TTC549 (cell line): ENCODE measurements around the gene ZDHHC14.

Experiments
- FAIRE-seq: peaks from 2 replicates; lab custom pipeline; 2012; peaks lifted over from hg19 to GRCh38; lab: Jason Lieb, UNC

The ZDHHC14 gene

DNA sequence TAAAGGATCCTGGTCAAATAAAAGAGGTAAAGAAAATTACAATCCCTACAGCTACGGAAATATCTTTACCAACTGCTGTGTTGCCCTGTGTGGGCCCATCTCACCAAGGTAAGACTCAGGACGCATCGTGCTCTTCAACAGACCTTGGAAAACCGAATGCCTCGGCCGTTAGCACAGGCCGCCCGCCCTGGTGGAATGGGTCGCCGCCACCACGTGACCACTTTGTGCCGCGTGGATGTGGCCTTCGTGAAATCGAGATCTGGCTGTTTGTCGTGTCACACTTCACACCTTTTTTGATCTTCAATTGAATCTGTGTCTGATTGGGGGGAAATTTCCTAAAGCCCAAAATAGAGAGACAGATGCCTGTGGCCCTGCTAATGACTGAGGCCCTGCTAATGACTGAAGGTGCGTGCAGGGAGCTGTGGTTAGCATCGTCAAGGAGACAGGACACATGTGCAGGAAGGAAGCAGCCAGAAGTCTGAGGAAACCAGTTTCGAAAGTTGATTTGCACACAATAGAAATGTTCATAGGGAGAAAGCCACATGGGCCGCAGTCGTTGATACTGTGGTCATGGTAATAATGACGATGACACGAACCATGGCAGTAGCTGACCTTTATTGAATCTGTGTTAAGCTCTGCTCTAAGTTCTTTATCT, 266.4 kb downstream of the ZDHHC14 start:
- no peak for FAIRE-seq

DNA sequence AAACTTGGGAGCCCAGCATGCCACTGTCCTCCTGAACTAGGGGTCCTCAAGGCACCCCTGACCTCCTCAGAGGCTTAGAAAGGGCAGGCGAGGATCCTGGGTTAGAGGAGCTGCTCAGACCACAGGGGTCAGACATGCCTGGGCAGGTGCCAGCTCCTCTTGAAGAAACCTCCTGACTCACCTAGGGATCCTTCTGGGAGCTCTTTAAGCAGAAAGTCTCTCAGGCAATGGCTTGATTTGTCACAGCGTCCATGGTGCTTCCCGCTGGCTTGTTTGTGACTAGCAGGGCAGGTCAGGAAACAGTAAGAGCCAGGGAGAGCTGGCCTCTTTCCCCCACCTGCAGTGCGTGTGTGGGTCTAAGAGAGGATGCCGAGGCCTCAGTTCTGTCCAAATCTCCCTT, 267.6 kb downstream of the ZDHHC14 start:
- FAIRE-seq, result no peak

DNA sequence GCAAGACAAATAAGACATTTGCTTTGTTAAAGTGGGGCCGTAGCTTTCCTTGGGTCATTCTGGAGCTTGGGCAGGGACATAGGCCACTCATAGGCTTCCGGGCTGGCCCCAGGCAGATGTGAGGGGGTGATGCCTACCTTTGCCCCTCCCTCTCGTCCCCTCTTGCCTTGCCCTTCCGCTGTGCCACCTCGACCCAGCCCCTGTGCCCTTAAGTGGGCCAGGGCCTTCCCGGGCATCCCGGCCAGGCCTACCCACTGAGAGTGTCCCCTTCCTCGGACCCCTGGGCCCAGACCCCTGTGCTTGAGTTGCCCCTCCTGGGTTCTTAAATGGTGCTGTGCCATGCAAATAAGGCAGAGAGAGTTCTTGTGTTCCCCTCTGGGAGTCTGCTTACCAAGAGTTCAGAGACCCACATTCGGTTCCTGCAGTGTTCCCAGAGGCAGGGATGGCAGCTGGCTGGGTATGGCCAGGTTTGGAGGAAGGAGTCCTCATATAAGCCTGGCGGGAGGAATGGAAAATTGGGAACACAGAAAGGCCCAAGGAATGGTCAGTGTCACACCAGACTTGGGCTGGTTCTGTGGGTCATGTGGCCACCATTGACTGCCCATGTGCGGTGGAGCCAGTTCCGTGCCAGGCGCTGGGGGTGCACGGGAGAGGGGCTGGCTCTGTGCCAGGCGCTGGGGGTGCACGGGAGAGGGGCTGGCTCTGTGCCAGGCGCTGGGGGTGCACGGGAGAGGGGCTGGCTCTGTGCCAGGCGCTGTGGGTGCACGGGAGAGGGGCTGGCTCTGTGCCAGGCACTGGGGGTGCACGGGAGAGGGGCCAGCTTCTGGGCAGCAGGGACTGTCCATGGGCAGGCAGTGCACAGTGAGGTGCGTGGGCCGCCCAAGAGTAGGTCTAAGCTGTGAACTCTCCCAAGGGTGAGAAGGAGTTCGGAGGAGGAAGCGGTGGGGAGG, 268.6 kb downstream of the ZDHHC14 start:
- no peak for FAIRE-seq

DNA sequence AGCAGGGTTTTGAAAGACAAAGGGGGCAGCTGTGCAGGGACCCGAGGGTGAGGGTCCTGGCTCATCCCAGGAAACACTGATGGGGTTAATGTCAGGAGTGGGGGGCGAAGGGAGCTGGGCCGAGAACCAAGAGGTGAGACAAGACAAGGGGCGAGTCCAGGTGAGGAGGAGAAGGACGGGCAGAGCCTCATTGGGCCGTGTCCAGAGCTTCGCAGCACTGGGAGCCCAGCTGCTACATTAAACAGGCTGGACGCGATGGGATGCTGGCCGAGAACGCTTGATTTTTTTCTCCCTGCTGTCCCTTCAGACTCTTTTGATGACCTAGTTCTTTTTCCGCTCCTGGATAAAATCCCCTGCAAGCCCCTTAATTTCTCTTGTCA, 269.3 kb downstream of the ZDHHC14 start:
- FAIRE-seq, result no peak

DNA sequence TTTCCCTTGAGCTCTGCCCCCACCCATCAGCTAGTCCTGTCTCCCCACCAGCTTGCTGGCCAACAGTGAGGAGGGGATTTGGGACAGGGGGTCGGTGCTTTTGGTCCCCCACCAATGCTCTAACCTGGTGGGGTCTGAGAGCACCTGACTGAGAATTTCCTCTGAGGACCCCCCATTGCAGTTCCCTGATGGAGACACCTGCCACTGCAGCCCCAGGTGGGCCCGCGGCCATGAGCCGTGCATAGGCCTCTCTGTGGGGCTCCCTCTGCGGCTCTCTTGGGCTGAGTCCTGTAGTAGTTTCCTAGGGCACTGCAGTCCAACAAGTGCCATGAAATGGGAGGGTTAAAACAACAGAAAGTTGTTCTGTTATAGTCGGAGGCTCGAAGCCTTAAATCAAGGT, 269.8 kb downstream of the ZDHHC14 start:
- no peak for FAIRE-seq

DNA sequence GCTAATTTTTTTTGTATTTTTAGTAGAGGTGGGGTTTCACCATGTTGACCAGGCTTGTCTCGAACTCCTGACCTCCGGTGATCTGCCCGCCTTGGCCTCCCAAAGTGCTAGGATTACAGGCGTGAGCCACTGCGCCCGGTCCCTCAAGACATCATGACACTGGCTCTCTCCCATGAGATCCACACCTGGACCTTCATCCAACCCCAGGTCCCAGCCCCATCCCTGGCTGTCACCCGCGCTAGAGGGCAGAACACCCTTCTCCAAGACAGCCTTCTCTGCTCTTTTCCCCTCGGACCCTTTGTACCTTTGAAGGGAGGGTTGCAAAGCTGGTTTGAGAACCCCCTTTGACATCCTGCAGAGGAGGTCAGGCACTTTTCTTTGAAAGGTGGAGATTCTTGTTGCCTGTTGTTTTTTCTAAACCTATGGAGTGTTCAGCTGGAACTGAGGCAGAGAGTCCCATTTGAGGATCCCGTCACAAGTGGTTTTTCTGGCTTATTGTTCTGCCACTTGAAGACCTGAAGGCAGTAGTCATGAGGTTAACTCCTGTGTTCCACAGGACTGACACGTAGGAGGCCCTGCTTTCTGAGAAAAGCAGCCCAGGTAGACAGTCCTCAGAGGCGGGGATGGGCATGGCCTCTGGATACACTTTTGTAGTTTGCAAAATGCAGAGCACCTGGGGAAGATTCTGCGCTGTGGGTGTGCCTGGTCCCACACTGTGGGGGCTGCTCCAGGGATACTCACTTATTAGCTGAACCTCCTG, 270.9 kb downstream of the ZDHHC14 start:
- FAIRE-seq, result no peak

DNA sequence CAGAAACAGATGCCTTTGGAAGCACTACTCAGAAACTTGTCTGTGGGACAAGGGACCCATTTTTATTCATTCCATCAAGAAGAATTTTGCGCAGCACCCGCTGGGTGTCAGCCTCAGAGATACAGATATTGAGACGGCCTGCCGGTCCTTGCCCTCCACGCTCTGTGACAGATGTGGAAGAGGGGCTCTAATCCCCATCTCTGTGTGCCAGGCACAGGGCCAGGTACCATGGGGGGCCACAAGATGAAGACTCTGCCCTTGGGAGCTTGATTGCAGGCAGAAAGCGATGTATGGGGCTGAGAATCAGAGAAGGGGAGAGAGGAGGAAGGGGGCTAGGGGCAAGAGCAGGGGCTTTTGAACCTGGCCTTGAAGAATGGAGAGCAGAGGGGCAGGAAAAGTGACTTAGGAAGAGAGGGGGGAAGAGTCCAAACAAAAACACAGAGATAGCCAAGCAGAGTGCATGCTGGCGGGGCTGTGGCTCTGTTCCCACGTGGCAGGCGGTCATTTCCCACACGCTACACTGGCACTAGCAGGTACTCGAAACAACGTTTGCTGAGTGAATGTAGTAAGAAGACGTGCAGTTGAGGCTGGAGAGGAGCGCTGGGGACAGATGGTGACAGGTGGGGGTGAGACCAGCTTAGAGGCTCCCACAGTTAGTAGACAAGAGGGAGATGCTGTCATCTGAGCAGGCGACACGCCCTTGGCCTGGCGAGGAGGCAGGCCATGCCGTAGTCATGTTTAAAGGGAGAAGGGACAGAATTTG, 271.8 kb downstream of the ZDHHC14 start:
- FAIRE-seq, result no peak

DNA sequence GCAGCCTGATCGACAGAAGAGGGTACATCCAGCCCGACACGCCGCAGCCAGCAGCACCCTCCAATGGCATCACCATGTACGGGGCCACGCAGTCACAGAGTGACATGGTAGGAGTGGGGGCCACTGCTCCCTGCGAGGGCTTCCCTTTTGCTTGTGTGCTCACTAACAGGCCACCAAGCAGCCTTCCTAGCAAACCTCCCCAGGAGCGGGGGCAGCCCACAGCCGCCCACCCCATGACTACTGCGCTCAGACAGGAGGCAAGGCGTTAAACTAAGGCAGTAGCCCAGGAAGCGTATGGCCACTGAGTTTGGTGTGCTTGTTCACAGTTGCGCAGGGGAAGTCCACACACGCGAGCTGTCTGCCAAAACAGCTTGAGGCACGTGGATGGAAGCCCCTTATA, 272.5 kb downstream of the ZDHHC14 start:
- no peak for FAIRE-seq

DNA sequence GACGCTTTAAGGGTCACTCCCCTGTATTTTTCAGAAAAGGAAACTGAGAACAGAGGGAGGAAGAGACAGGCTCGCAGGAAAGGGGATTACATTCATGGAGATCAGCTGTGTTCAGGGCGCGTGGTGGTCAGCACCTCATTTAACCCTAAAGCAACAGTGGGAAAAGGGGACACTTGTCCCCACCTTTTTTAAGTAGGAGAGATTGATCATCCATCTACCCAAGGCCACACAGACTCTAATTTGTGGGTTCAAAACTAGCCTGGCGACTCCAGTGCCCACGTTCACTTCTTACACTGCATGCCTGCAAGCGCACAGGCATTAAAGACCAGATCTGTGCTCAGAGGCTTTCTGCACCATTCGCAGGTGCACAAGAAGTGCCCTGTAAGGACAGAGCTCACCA, 274.1 kb downstream of the ZDHHC14 start:
- no peak for FAIRE-seq

DNA sequence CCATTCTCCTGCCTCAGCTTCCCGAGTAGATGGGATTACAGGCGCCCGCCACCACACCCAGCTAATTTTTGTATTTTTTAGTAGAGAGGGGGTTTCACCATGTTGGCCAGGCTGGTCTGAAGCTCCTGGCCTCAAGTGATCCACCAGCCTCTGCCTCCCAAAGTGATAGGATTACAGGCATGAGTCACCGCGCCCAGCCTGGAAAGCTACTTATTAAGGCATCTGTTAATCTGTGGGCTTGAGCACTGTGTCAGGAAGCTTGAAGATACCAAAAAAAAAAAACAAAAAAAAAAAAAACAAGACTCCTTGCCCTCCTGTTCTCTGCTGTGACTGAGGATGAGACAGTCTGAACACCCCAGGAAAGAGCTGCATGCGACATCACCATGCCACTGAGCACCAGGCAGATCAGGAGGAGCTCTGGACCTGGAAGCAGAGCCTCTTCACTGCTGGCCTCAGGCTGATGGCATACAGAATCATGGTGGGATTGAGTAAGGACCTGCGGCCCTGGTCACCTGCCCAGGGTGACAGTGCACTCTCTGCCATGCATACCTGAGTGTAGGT, 275.5 kb downstream of the ZDHHC14 start:
- no peak for FAIRE-seq

DNA sequence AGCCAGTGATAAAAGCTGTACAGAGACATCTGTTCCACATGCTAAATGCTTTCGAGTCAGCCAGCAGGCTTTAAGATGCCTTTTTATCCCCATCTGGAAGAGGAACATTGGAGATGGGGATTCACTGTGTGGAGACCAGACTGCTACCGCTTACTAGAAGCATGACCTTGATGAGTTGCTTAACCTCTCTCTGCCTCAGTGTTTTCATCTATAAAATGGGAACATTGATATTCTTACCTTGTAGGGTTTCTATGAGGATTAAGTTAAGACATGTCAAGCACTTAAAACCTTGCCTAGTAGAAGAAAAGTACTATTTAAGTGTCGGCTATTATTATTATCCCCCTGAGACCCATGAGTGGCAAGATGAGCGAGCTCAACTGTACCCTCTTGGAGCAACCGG, 276.8 kb downstream of the ZDHHC14 start:
- FAIRE-seq, result no peak

DNA sequence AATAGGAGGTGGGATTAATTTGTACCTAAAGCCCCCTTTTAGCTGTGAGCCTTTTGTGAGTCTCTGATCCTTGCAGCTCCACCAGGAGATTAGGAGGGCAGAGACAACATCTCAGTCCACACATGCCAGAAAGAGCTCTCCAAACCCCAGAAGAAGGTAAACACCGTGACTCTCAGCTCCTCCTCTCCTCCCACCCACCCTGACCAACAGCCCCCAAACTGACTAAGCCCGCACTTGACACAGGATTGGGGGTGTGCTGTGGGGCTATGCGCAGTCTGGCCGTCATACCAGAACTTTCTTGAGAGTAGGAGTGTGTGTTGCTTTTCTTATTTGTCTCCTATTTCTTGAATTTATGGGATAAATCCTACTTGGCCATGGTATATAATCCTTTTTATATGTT, 277.3 kb downstream of the ZDHHC14 start:
- no peak for FAIRE-seq

DNA sequence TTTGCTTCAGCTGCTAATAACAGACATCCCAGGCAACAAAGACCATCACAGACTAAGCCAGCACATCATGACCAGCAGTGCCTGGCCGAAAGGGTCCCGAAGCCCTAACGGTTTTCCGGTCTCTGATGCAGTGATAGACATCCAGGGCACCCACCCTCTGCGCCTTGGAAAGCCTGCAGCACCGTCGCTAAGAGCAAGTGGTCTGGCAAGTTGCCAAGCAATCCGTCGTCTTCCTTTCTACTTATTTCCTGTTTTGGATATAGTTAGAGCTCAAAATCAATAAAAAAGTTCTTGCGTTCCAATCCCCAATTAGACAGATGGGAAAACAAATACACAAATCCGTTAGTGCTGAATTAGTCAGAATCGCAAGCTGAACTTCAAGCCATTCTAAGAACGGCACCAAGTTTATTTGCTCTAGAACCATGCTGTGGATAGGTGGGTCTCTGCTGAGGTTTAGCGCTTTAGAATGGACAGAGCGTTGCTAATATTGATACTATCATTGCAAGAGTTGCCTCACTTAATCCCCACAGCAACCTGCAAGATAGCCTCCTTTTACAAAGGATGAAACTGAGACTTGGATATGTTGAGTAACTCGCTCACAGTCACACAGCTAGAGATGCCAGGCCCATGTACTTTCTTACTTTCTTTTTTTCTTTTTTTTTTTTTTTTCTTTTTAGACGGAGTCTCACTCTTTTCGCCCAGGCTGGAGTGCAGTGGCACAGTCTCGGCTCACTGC, 278.7 kb downstream of the ZDHHC14 start:
- FAIRE-seq, result no peak

DNA sequence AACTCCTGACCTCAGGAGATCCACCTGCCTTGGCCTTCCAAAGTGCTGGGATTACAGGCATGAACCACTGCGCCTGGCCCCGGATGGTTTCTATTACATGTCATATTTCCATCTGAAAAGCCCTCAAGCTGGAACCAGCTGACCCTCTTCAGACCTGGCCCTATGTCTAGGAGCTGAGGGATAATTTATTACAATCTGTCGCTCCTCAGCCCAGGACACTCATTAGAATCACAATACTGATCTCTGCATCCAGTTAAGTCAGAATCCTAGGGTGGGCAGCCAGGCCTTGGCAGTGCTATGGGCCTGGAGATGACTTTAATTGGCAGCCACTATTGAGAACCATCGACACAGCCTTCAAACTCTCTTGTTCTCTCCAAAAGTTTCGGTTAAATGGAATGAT, 279.4 kb downstream of the ZDHHC14 start:
- FAIRE-seq, result no peak

DNA sequence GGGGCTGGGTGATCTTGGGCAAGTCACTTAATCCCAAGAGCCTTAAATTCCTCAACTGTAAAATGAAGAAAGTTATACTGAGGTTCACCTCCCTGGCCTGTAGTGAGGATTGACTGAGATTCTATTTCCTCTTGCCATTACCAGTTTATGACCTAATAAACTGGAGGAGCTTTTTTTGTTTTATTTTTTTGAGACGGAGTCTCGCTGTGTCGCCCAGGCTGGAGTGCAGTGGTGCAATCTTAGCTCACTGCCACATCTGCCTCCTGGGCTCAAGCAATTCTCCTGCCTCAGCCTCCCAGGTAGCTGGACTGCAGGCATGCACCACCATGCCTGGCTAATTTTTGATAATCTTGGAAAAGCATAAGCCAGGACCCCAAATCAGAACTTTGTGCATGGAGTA, 280.7 kb downstream of the ZDHHC14 start:
- no peak for FAIRE-seq

DNA sequence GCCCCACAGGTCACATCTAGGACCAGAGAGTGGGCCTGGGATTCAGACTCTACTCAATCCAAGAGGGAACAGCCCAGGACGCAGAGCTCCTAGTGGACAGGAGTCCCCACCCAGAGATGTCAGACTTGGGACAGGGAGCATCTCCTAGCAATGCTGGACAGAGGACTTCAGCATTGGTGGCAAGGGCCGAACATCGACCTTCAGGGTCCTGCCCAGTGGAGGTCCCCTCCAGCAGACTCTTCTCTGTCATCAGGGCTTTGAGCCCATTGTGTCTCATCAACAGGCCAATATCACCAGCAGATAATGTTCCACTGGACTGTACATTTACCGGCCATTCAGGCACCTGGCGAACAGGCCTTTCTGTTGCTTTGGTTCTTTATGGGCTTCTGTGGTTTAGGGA, 282.3 kb downstream of the ZDHHC14 start:
- FAIRE-seq, result no peak

DNA sequence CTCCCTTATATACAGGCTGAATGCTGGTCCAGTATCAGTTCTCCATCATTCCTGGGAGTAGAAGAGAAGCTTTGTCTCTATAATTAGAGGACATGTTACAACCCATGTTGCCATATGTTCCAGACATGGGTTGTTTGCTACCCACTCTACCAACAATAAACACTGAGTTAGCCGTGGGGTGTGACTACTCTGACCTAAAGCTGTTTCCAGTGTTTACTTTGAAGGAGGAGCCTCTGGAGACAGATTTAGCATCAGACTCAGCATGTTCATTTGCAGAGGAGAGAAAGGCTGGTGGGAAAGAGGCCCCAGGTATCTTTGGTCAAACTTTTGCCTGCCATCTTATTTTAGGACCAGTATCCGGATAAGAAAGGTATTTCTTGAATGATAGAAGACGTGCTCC, 284.2 kb downstream of the ZDHHC14 start:
- no peak for FAIRE-seq

DNA sequence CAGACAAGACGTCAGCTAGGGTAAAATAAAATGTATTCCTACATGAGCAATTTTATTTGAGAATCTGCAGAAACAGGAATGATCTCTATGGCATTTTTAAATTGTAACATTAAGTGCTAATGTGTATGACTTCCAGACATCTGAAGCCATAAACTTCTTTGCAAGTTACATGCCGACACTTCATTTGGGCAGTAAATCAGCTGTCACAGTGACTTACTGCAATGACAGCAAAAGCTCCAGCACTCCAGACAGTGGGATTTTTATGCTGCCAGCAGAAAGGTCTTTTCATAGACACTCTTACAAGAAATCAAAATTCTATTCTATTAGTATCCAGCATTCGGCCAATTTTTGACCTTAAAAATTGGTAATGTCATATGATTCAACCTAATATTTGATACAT, 285.7 kb downstream of the ZDHHC14 start:
- FAIRE-seq, result no peak

DNA sequence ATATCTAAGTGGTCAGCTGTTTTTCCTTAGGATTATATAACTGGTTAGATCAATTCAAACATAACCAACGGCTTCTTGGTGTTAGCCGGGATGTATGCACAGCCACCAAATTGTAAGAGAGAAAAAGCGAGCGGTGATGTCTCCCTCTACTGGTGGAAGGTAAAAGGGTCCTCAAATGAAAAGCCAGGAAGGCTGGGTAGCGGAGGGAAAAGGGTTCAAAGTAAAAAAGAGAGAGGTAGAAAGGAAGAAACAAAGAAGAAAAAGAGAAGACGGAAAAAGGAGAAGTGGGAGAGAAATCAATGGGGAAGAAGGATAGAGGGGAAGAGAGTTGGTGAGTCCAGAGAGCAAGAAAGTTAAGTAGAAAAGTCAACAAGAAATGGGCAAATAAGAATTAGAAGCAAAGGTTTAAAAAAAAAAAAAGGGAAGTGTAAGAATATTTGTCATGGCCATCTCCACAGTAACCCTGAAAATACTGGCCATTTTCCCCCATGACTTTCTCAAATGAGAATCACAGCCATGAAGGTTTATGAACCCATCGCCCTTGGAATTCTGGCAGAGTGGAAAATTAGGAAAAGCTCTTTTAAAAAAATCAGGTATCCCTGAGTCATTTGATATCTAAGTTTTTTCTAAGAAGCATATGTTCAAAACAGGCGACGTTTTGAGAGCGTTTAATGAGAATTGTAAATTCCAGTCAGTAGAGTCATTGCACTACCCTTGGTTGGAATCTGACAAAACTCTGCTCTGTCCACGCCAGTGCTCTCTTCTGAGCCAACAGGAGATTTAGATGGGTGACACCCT, 286.4 kb downstream of the ZDHHC14 start:
- FAIRE-seq, result peak; percentile 78

DNA sequence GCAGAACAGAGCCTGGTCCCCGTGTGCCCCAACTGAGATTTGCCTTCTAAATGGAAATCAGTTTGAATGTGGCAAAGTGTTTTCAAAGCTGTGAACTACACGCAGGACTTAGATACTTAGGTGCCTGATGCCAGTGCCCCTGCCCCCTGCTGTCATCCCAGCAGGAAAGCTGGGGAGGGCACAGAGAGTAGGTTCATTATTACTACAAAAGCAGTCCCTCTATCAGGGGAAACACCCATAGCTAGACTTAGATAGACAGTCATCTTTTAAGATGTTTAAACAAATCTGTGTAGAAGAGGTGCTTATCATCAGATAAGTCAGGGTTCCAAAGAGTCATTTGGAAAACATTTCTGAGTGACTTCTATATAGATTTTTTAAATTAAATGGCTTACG, 287.0 kb downstream of the ZDHHC14 start:
- no peak for FAIRE-seq
